PFSK-1 (cell line): ENCODE measurements around the gene CPNE9.

ENCODE experiments used
- POLR2AphosphoS5 ChIP-seq: IDR thresholded peaks from 2 replicates; pipeline ENCODE4 v1.6.1; 2012; ENCODE audit warnings: low read depth, mild to moderate bottlenecking, control low read depth, low read length, moderate library complexity
- TAF1 ChIP-seq: IDR thresholded peaks from 2 replicates; pipeline ENCODE4 v1.6.1; 2012; ENCODE audit warnings: low read length, control low read depth, borderline replicate concordance; ENCODE audit not compliant: insufficient read depth

DNA sequence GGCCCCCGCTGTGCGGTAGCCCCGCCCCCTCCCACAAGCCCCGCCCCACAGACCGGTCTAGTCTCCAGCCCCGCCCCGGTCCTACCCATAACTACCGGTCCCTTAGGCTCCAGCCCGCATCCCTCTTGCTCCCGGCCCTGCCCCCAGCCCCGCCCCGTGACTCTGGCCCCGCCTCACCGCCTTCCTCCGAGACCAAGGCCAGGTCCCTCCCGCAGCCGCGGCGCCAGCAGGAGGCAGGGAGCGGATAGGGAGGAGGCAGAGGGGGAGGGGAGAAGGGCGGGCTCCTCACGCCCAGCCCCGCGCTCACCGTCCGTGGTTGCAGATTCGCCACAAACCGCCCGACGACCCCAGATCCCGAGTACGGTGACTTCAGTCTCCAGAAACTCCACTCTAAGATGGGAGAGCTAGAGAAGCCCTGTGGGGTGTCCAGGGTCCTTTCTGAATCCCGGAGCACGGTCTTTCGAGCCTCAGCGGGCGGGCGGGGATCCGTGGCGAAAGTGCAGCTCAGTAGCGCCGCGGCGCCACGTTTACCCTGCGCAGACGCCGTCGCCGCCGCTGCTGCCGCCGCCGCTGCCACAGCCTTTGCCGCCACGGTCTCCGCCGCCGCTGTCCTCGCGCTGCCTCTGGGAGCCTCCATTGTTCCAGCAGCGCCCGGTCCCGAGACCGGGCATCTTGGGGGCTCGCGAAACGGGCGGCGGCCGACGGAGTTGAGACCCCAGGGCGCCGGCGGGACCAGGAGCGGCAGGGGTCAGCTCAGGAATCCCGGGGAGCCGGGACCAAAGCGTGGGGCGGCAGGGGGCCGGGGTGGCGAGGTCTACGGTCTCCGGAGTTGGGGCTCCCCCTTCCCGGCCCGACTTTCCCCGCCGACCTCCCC, 27.8 kb downstream of the CPNE9 start, which contains the start of gene BRPF1:
- TF ChIP-seq POLR2AphosphoS5: peak; percentile 70
- peak; percentile 59; the same call in 1 of the 2 replicates for TF ChIP-seq TAF1
